MM.1S (cell line): ENCODE data around the gene CCDC90B.
"Not testable (repeated sequence)": the region's sequence is repeated elsewhere in the genome, so short reads cannot be mapped to it uniquely, and the experiment has no call there.

Experiments used
- DNase-seq: peaks from one replicate; pipeline ENCODE4 v3.0.0-alpha.2; 2015
- H2AFZ ChIP-seq: fragments of 300-600 bp; sonication (generic); 2 replicates; pipeline ENCODE4 v1.6.0; 2016; ENCODE audit warnings: antibody characterized with exemption, low read length
- H3F3A ChIP-seq: fragments of 300-600 bp; sonication (generic); 2 replicates; pipeline ENCODE4 v1.6.1; 2016; ENCODE audit warnings: mild to moderate bottlenecking, antibody characterized with exemption, low read length, moderate library complexity, mixed read lengths; ENCODE audit not compliant: insufficient read depth
- H3K27ac ChIP-seq: fragments of 300-600 bp; sonication (generic); 2 replicates; pipeline ENCODE4 v1.5.1; 2016; ENCODE audit warnings: mild to moderate bottlenecking, low read length
- H3K27me3 ChIP-seq: fragments of 300-600 bp; sonication (generic); replicated peaks from 2 replicates; pipeline ENCODE4 v1.6.0; 2016; ENCODE audit warnings: low read length; ENCODE audit not compliant: insufficient read depth
- H3K36me3 ChIP-seq: fragments of 300-600 bp; sonication (generic); replicated peaks from 2 replicates; pipeline ENCODE4 v1.6.1; 2016; ENCODE audit warnings: mild to moderate bottlenecking, low read length, mixed read lengths; ENCODE audit not compliant: insufficient read depth
- H3K4me1 ChIP-seq: fragments of 300-600 bp; sonication (generic); 2 replicates; pipeline ENCODE4 v1.6.1; 2016; ENCODE audit warnings: low read length, mixed read lengths
- H3K4me2 ChIP-seq: fragments of 300-600 bp; sonication (generic); 2 replicates; pipeline ENCODE4 v1.6.0; 2016; ENCODE audit warnings: low read depth, low read length
- H3K4me3 ChIP-seq: fragments of 300-600 bp; sonication (generic); 2 replicates; pipeline ENCODE4 v1.5.1; 2016; ENCODE audit warnings: low read length, mixed read lengths
- H3K79me2 ChIP-seq: fragments of 300-600 bp; sonication (generic); 2 replicates; pipeline ENCODE4 v1.6.1; 2016; ENCODE audit warnings: mixed run types, low read length, mixed read lengths
- H3K9ac ChIP-seq: fragments of 300-600 bp; sonication (generic); 2 replicates; pipeline ENCODE4 v1.6.1; 2016; ENCODE audit warnings: low read length, mixed read lengths
- H3K9me2 ChIP-seq: fragments of 300-600 bp; sonication (generic); replicated peaks from 2 replicates; pipeline ENCODE4 v1.6.1; 2016; ENCODE audit warnings: mild to moderate bottlenecking, low read length, mixed read lengths; ENCODE audit not compliant: insufficient read depth
- H3K9me3 ChIP-seq: fragments of 300-600 bp; sonication (generic); replicated peaks from 2 replicates; pipeline ENCODE4 v1.6.1; 2016; ENCODE audit warnings: mild to moderate bottlenecking, low read length, mixed read lengths; ENCODE audit not compliant: insufficient read depth
- H4K20me1 ChIP-seq: fragments of 300-600 bp; sonication (generic); 2 replicates; pipeline ENCODE4 v1.6.1; 2016; ENCODE audit warnings: mild to moderate bottlenecking, low read length, moderate library complexity, mixed read lengths; ENCODE audit not compliant: insufficient read depth
- CTCF ChIP-seq: fragments of 300-600 bp; sonication (generic); IDR thresholded peaks from 2 replicates; pipeline ENCODE4 v1.5.1; 2016; ENCODE audit warnings: antibody characterized with exemption, low read length, mixed read lengths
- EZH2 ChIP-seq: fragments of 300-600 bp; sonication (generic); optimal IDR thresholded peaks from 2 replicates; pipeline ENCODE3; 2017; ENCODE audit warnings: low read depth, mild to moderate bottlenecking, antibody characterized with exemption, low read length, mixed read lengths
- EZH2phosphoT487 ChIP-seq: fragments of 300-600 bp; sonication (generic); IDR thresholded peaks from 2 replicates; pipeline ENCODE4 v1.6.1; 2018; ENCODE audit warnings: antibody characterized with exemption, low read length

Gene CCDC90B

GRCh38 chr11:83311701-83312100 lies 25.5 kb upstream of the CCDC90B start:
- Histone ChIP-seq H3K27ac (no peak overlapping the region), H3K27me3 (no peaks in the 10 kb centered on the region), H3K4me1 (no peaks in the 10 kb centered on the region), H3K36me3 (no peaks in the 10 kb centered on the region), H2AFZ (no peak overlapping the region), H3F3A (no peaks in the 10 kb centered on the region), H3K9me3 (no peaks in the 10 kb centered on the region), H3K4me3 (no peak overlapping the region), H3K9me2 (no peaks in the 10 kb centered on the region), H3K9ac (no peak overlapping the region), H3K79me2 (no peaks in the 10 kb centered on the region), H4K20me1 (no peaks in the 10 kb centered on the region), H3K4me2 (no peak overlapping the region)
- DNase-seq: no peak
- TF ChIP-seq EZH2phosphoT487: no peak

GRCh38 chr11:83310718-83311117 lies 24.6 kb upstream of the CCDC90B start:
- no peaks in the 10 kb centered on the region for H3K79me2 ChIP-seq
- H3K9ac ChIP-seq: no peak overlapping the region
- no peaks in the 10 kb centered on the region for H3K9me3 ChIP-seq
- DNase-seq: no peak
- H3K9me2 ChIP-seq: no peaks in the 10 kb centered on the region
- no peak overlapping the region for H3K4me2 ChIP-seq
- no peaks in the 10 kb centered on the region for H4K20me1 ChIP-seq
- H3F3A ChIP-seq: no peaks in the 10 kb centered on the region
- H3K36me3 ChIP-seq: no peaks in the 10 kb centered on the region
- H2AFZ ChIP-seq: no peak overlapping the region
- H3K4me1 ChIP-seq: no peaks in the 10 kb centered on the region
- H3K4me3 ChIP-seq: no peak overlapping the region
- H3K27ac ChIP-seq: no peak overlapping the region
- H3K27me3 ChIP-seq: no peaks in the 10 kb centered on the region
- TF ChIP-seq CTCF: peak; percentile 16; the same call in 1 of the 2 replicates
- TF ChIP-seq EZH2phosphoT487: no peak

- H3K9me2 ChIP-seq, H3K36me3 ChIP-seq, H3K9ac ChIP-seq, H4K20me1 ChIP-seq, DNase-seq, H3K9me3 ChIP-seq, H3K4me1 ChIP-seq, H3K27me3 ChIP-seq, H3K4me3 ChIP-seq, H2AFZ ChIP-seq, H3K27ac ChIP-seq, H3F3A ChIP-seq, H3K79me2 ChIP-seq, H3K4me2 ChIP-seq: not testable (repeated sequence)
Observed at GRCh38 chr11:83308536-83308935, 22.4 kb upstream of the CCDC90B start.

GRCh38 chr11:83306200-83307080 lies 20.3 kb upstream of the CCDC90B start:
- Histone ChIP-seq H3K79me2 (no peaks in the 10 kb centered on the region), H2AFZ (no peak overlapping the region), H3K9me2 (no peaks in the 10 kb centered on the region), H3K4me2 (no peak overlapping the region), H3K9ac (no peak overlapping the region), H3K4me1 (no peaks in the 10 kb centered on the region), H3K27me3 (no peaks in the 10 kb centered on the region), H3K4me3 (no peak overlapping the region), H3K9me3 (no peaks in the 10 kb centered on the region), H4K20me1 (no peaks in the 10 kb centered on the region), H3K36me3 (no peaks in the 10 kb centered on the region), H3F3A (no peaks in the 10 kb centered on the region), H3K27ac (no peak overlapping the region)
- TF ChIP-seq CTCF (no peak), EZH2 (no peak), EZH2phosphoT487 (no peak)
- DNase-seq: no peak
